ENCODE results near the gene PCBP3. TPM values are rescaled to one million over a fixed set of nuclear protein-coding genes. Genes with fewer than 3 reads are reported as not detected.

The PCBP3 gene
- total and polyA plus RNA-seq, 2 of the 13 experiments (the other 11 are each of a cell fraction or from before 2014, with no cell fraction given) = not detected

GRCh38 chr21:45892156-45892915 lies 248.8 kb downstream of the PCBP3 start:
- no peak overlapping the region for H2AFZ ChIP-seq (ENCODE audit: low read length)
- ChIA-PET POLR2A (no interaction called here), CTCF (ENCODE audit: low intra/inter-chr PET ratio, low total read pairs) (no interaction called here)
- in situ Hi-C loops (cut with HindIII; ENCODE audit: extremely low pct_ligation_motif_present, low pct_unique_long_range_greater_than_20kb) = no loop called here
- no peaks in the 10 kb centered on the region for H3K36me3 ChIP-seq (replicated peaks in 1 of 2; ENCODE audit: control insufficient read depth in 1 of 2, insufficient read depth in 2 of 2, low read length in 2 of 2)
- H4K20me1 ChIP-seq (ENCODE audit: insufficient read depth, low read length) = no peaks in the 10 kb centered on the region
- no peak overlapping the region for H3K4me2 ChIP-seq (ENCODE audit: low read depth, low read length)
- WGBS (ENCODE audit: low lambda C conversion rate) = 41% methylated on average over 9 of the region's 26 CpGs
- intact Hi-C loops (cut with micrococcal nuclease; ENCODE audit: unreplicated experiment) = no loop called here
- no peak overlapping the region for H3K27ac ChIP-seq (ENCODE audit: extremely low read length, insufficient read depth, low read length)
- no peak overlapping the region for H3K9ac ChIP-seq (ENCODE audit: insufficient read depth, low read depth, low read length)
- ATAC-seq (no peak), FAIRE-seq (no peak), DNase-seq (ENCODE audit: low spot score) (no peak)
- H3K27me3 ChIP-seq (ENCODE audit: control insufficient read depth in 1 of 2, insufficient read depth in 2 of 2, low read length in 2 of 2) = peaks cover 18 to 72% of the 10 kb centered on the region in 2 experiments; a peak in 4 of 5 replicates
- H3K4me1 ChIP-seq (ENCODE audit: insufficient read depth, low read length) = no peaks in the 10 kb centered on the region
- BruUV-seq (replicated peaks) = no TSS peak
- H3K9me3 ChIP-seq (ENCODE audit: low read length) = no peaks in the 10 kb centered on the region
- no peak overlapping the region for H3K4me3 ChIP-seq (replicated peaks in 1 of 3; ENCODE audit: insufficient read depth in 1 of 3, low read depth in 2 of 3, low read length in 3 of 3)
- TF ChIP-seq KLF9 (CRISPR knock-in tag; IDR thresholded peaks at IDR 0.05; ENCODE audit: low read depth) (no peak), CERS6 (CRISPR knock-in tag; IDR thresholded peaks at IDR 0.05) (no peak), NFKBIZ (CRISPR knock-in tag; IDR thresholded peaks at IDR 0.05) (no peak), TIGD3 (CRISPR knock-in tag; IDR thresholded peaks at IDR 0.05; ENCODE audit: borderline replicate concordance) (no peak), GRHL1 (CRISPR knock-in tag; conservative IDR thresholded peaks at IDR 0.05) (no peak), ZNF670 (CRISPR knock-in tag; IDR thresholded peaks at IDR 0.05; ENCODE audit: borderline replicate concordance) (no peak), ZNF589 (CRISPR knock-in tag; conservative IDR thresholded peaks at IDR 0.05) (no peak), ZNF512B (CRISPR knock-in tag; IDR thresholded peaks at IDR 0.05; ENCODE audit: borderline replicate concordance) (no peak), ZFP1 (CRISPR knock-in tag; IDR thresholded peaks at IDR 0.05) (no peak)
- H3K79me2 ChIP-seq (ENCODE audit: insufficient read depth, low read length) = no peaks in the 10 kb centered on the region

Measured in HepG2 (cell line).